Right lobe of liver (tissue), 4 donors: Measurements from ENCODE around the gene URB1.

ENCODE experiments used
- POLR2A ChIP-seq: fragments of 450-650 bp; IDR thresholded peaks from one replicate; pipeline ENCODE4 v1.6.1; 2017; ENCODE audit warnings: antibody characterized with exemption, mild to moderate bottlenecking
- TF ChIP-seq, protein P1 (sequence below), 4 donors: fragments of 200-600 bp in 3 of 4; fragments of 450-650 bp in 1 of 4; IDR thresholded peaks; one replicate each; pipeline versions ENCODE4 v1.5.1 to v1.8.0; 2016 to 2022; ENCODE audit warnings: antibody characterized with exemption in 4 of 4, mild to moderate bottlenecking in 2 of 4
- donor health status: DM: no; HTN: no; CAD: no.
- donor health status: DM: no; HTN: no; CAD: no.
- donor health status: DM: no; HTN: yes; CAD: no.

DNA sequence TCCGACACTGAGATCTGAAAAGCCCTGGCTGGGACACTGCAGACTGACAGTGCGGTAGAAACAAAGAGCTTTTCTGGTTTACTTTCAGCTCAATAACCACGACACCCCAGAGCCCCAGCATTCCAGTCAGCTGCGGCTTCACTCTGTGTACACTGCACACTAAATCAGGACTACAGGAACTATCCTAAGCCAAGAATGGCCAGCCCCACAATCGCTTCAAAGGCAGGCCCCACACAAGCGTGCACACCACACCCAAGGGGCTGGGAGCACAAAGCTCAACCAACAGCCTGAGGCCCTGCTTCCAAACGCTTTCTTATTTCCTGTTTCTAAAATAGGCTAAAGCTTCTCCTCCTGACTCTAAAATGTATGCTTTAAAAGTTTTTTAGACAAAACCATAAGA lies 28.4 kb downstream of the URB1 start:
- TF ChIP-seq, protein P1, sequence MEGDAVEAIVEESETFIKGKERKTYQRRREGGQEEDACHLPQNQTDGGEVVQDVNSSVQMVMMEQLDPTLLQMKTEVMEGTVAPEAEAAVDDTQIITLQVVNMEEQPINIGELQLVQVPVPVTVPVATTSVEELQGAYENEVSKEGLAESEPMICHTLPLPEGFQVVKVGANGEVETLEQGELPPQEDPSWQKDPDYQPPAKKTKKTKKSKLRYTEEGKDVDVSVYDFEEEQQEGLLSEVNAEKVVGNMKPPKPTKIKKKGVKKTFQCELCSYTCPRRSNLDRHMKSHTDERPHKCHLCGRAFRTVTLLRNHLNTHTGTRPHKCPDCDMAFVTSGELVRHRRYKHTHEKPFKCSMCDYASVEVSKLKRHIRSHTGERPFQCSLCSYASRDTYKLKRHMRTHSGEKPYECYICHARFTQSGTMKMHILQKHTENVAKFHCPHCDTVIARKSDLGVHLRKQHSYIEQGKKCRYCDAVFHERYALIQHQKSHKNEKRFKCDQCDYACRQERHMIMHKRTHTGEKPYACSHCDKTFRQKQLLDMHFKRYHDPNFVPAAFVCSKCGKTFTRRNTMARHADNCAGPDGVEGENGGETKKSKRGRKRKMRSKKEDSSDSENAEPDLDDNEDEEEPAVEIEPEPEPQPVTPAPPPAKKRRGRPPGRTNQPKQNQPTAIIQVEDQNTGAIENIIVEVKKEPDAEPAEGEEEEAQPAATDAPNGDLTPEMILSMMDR (IDR thresholded peaks at IDR 0.05): no peak
- TF ChIP-seq POLR2A: no peak
